Glutamatergic neuron (in vitro differentiated cells): ENCODE data around the gene EIF5. TPM values are rescaled to one million over a fixed set of nuclear protein-coding genes. Genes with fewer than 3 reads are reported as not detected.

ENCODE experiments used
- DNase-seq: peaks from one replicate; pipeline ENCODE4 v3.0.0; 2022
- H3K27ac Mint-ChIP-seq: one replicate; pipeline ENCODE4 v1.8.0; 2020; ENCODE audit warnings: mild to moderate bottlenecking, mixed read lengths, inconsistent platforms; ENCODE audit not compliant: unreplicated experiment
- H3K27me3 Mint-ChIP-seq: one replicate; pipeline ENCODE4 v1.8.0; 2020; ENCODE audit warnings: mild to moderate bottlenecking, moderate library complexity, mixed read lengths, inconsistent platforms; ENCODE audit not compliant: unreplicated experiment
- H3K36me3 Mint-ChIP-seq: one replicate; pipeline ENCODE4 v1.8.0; 2020; ENCODE audit warnings: mild to moderate bottlenecking, mixed read lengths, inconsistent platforms; ENCODE audit not compliant: unreplicated experiment
- H3K4me1 Mint-ChIP-seq: one replicate; pipeline ENCODE4 v1.8.0; 2020; ENCODE audit warnings: mild to moderate bottlenecking, low read depth, mixed read lengths, inconsistent platforms; ENCODE audit not compliant: unreplicated experiment
- H3K4me3 Mint-ChIP-seq: one replicate; pipeline ENCODE4 v1.8.0; 2020; ENCODE audit warnings: mild to moderate bottlenecking, mixed read lengths, inconsistent platforms; ENCODE audit not compliant: unreplicated experiment
- H3K9me3 Mint-ChIP-seq: one replicate; pipeline ENCODE4 v1.8.0; 2020; ENCODE audit warnings: mild to moderate bottlenecking, moderate library complexity, mixed read lengths, inconsistent platforms; ENCODE audit not compliant: unreplicated experiment
- CTCF ChIP-seq: fragments of 200-600 bp; sonication (generic); IDR thresholded peaks from one replicate; pipeline ENCODE4 v1.5.0; 2021; ENCODE audit not compliant: partially characterized antibody, unreplicated experiment
- total RNA-seq: library from RNA; stranded (reverse); fragmentation: NEBNext Ultra II Directional; extraction: Animal tissue kit (Norgen Biotek cat#: 25700); gene quantifications from one replicate; pipeline ENCODE4 v1.2.1, GENCODE V29; 2021; ENCODE audit not compliant: unreplicated experiment

The EIF5 gene
- total RNA-seq, 1 donor from 2014 or later: 232 TPM

- Mint-ChIP-seq H3K27ac (no peak overlapping the region), H3K27me3 (peaks cover 8% of the 10 kb centered on the region), H3K4me1 (peaks cover 13% of the 10 kb centered on the region), H3K36me3 (no peaks in the 10 kb centered on the region), H3K9me3 (peaks cover 8% of the 10 kb centered on the region), H3K4me3 (no peak overlapping the region)
- no peak for DNase-seq
- no peak for TF ChIP-seq CTCF
Measured at GRCh38 chr14:103293465-103293864, 40.6 kb upstream of the EIF5 start.

GRCh38 chr14:103294091-103294490 lies 39.9 kb upstream of the EIF5 start:
- Mint-ChIP-seq H3K4me3 (no peak overlapping the region), H3K36me3 (no peaks in the 10 kb centered on the region)

GRCh38 chr14:103296007-103296406 lies 38.0 kb upstream of the EIF5 start:
- Mint-ChIP-seq H3K36me3 (no peaks in the 10 kb centered on the region), H3K9me3 (peaks cover 9% of the 10 kb centered on the region), H3K27ac (no peak overlapping the region), H3K4me3 (no peak overlapping the region), H3K27me3 (peaks cover 6% of the 10 kb centered on the region), H3K4me1 (peaks cover 12% of the 10 kb centered on the region)
- no peak for TF ChIP-seq CTCF
- DNase-seq: no peak

More at GRCh38 chr14:103294091-103294490, 39.9 kb upstream of the EIF5 start:
- peaks cover 6% of the 10 kb centered on the region for H3K27me3 Mint-ChIP-seq
- H3K4me1 Mint-ChIP-seq: peaks cover 13% of the 10 kb centered on the region
- H3K9me3 Mint-ChIP-seq: peaks cover 8% of the 10 kb centered on the region
- H3K27ac Mint-ChIP-seq: no peak overlapping the region
- no peak for TF ChIP-seq CTCF
- no peak for DNase-seq

- Mint-ChIP-seq H3K27me3 (peaks cover 6% of the 10 kb centered on the region), H3K9me3 (peaks cover 9% of the 10 kb centered on the region), H3K27ac (no peak overlapping the region), H3K4me1 (peaks cover 4% of the 10 kb centered on the region), H3K4me3 (no peak overlapping the region), H3K36me3 (no peaks in the 10 kb centered on the region)
- DNase-seq: no peak
- no peak for TF ChIP-seq CTCF
Measured at GRCh38 chr14:103296987-103297386, 37.0 kb upstream of the EIF5 start.

GRCh38 chr14:103298620-103299019 lies 35.4 kb upstream of the EIF5 start:
- no peak for TF ChIP-seq CTCF
- Mint-ChIP-seq H3K27ac (no peak overlapping the region), H3K9me3 (peaks cover 2% of the 10 kb centered on the region), H3K36me3 (no peaks in the 10 kb centered on the region), H3K4me3 (no peak overlapping the region), H3K4me1 (no peaks in the 10 kb centered on the region), H3K27me3 (peaks cover 2% of the 10 kb centered on the region)
- DNase-seq: no peak
